Endothelial cell (in vitro differentiated cells): ENCODE results near the gene MROH8. TPM values are rescaled to one million over a fixed set of nuclear protein-coding genes. Genes with fewer than 3 reads are reported as not detected.

Source experiments
- DNase-seq: peaks from one replicate; pipeline ENCODE4 v3.0.0; 2021; ENCODE audit warnings: low spot score
- H3K27ac Mint-ChIP-seq: one replicate; pipeline ENCODE4 v1.8.0; 2021; ENCODE audit warnings: mixed read lengths, inconsistent platforms; ENCODE audit not compliant: unreplicated experiment
- H3K27me3 Mint-ChIP-seq: one replicate; pipeline ENCODE4 v1.8.0; 2021; ENCODE audit warnings: mild to moderate bottlenecking, moderate library complexity, mixed read lengths, inconsistent platforms; ENCODE audit not compliant: unreplicated experiment
- H3K36me3 Mint-ChIP-seq: one replicate; pipeline ENCODE4 v1.8.0; 2021; ENCODE audit warnings: mild to moderate bottlenecking, low read depth, mixed read lengths, inconsistent platforms; ENCODE audit not compliant: unreplicated experiment
- H3K4me1 Mint-ChIP-seq: one replicate; pipeline ENCODE4 v1.8.0; 2021; ENCODE audit warnings: mild to moderate bottlenecking, mixed read lengths, inconsistent platforms; ENCODE audit not compliant: unreplicated experiment
- H3K4me3 Mint-ChIP-seq: one replicate; pipeline ENCODE4 v1.8.0; 2021; ENCODE audit warnings: mild to moderate bottlenecking, mixed read lengths, inconsistent platforms; ENCODE audit not compliant: unreplicated experiment
- H3K9me3 Mint-ChIP-seq: one replicate; pipeline ENCODE4 v1.8.0; 2021; ENCODE audit warnings: mixed read lengths, inconsistent platforms; ENCODE audit not compliant: unreplicated experiment
- total RNA-seq: library from RNA; stranded (reverse); fragmentation: NEBNext Ultra II Directional; extraction: Animal tissue kit (Norgen Biotek cat#: 25700); gene quantifications from one replicate; pipeline ENCODE4 v1.2.1, GENCODE V29; 2021; ENCODE audit not compliant: unreplicated experiment
- TF ChIP-seq, protein P1 (sequence below): fragments of 200-600 bp; sonication (generic); IDR thresholded peaks from one replicate; pipeline ENCODE4 v1.5.0; 2021; ENCODE audit warnings: antibody characterized with exemption; ENCODE audit not compliant: unreplicated experiment

MROH8 gene
- total RNA-seq, 1 donor from 2014 or later, result 4.3 TPM

DNA sequence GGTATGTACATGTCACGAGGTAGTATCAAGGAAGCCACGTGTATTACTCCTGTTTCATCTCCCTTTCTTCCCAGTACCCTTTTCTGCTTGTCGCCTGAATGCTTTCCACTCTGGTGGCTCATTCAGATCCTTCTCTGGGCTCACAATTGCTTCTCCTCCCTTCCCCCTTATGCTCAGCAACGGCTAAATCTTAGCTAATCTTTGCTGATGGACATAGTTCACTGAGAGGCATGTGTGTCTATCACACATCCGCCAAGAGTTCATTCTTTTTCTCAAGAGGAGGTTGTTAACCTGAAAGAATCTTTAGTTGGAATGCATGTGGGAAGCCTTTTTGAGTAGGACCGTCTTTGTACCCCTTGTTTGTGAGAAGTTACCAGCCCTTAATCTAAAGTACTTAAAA is 25.8 kb upstream of the MROH8 start:
- peaks cover 6% of the 10 kb centered on the region for H3K4me1 Mint-ChIP-seq
- H3K27me3 Mint-ChIP-seq, result no peaks in the 10 kb centered on the region
- H3K4me3 Mint-ChIP-seq, result no peak overlapping the region
- no peaks in the 10 kb centered on the region for H3K9me3 Mint-ChIP-seq
- H3K36me3 Mint-ChIP-seq, result peaks cover 52% of the 10 kb centered on the region
- no peak overlapping the region for H3K27ac Mint-ChIP-seq
- TF ChIP-seq, protein P1, sequence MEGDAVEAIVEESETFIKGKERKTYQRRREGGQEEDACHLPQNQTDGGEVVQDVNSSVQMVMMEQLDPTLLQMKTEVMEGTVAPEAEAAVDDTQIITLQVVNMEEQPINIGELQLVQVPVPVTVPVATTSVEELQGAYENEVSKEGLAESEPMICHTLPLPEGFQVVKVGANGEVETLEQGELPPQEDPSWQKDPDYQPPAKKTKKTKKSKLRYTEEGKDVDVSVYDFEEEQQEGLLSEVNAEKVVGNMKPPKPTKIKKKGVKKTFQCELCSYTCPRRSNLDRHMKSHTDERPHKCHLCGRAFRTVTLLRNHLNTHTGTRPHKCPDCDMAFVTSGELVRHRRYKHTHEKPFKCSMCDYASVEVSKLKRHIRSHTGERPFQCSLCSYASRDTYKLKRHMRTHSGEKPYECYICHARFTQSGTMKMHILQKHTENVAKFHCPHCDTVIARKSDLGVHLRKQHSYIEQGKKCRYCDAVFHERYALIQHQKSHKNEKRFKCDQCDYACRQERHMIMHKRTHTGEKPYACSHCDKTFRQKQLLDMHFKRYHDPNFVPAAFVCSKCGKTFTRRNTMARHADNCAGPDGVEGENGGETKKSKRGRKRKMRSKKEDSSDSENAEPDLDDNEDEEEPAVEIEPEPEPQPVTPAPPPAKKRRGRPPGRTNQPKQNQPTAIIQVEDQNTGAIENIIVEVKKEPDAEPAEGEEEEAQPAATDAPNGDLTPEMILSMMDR, result no peak
- DNase-seq, result no peak

DNA sequence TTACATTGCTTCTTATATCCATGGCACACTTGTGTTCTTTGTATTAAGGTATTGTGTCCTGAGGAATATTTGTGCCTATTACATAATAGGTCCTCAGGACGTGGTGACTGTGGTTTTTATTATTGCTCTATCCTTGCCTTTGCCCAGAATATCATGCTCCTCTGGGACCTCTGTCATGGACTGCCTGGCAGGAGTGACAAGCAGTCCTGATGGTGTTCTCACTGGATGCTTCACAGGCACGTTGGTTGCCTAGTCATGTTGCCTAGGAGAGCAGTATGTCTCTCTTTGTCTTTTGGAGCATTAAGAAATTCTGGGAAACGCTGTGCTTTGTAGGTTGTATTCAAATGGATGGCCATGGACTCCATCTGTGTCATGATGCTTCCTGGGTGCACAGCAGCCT is 24.7 kb upstream of the MROH8 start:
- TF ChIP-seq, protein P1, result no peak
- Mint-ChIP-seq H3K36me3 (peaks cover 52% of the 10 kb centered on the region), H3K9me3 (no peaks in the 10 kb centered on the region), H3K4me3 (peak overlapping the region; percentile 64), H3K27ac (no peak overlapping the region), H3K27me3 (no peaks in the 10 kb centered on the region), H3K4me1 (peaks cover 6% of the 10 kb centered on the region)
- DNase-seq, result no peak

DNA sequence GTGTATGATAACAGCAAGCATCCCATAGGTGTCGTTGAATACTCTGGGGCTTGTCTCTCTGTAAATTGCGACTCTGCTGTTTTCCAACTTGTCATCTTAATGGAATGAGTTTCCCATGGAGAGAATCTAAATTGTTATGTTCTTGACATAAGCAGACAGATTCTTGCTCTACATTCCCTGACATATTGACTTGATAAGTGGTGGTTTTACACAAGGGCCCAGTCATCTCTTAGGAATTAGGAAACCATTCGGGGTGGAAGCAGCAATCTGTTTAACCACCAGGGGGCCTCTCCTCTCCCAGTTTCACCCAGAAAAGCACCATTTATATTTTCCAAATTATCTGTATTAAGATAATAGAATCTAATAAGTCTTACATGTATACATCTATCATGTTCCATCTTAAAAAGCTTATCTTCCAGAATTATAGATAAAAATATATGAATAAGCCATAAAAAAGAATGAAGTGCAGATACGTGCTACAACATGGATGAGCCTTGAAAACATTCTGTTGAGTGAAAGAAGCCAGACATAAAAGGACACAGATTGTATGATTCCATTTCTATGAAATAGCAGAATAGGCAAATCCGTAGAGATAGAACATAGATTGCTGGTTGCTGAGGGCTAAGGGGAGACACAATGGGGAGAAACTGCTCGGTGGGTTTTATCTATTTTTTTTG is 23.1 kb upstream of the MROH8 start:
- peaks cover 49% of the 10 kb centered on the region for H3K36me3 Mint-ChIP-seq
- H3K4me3 Mint-ChIP-seq, result no peak overlapping the region
- H3K9me3 Mint-ChIP-seq, result no peaks in the 10 kb centered on the region
- peak; percentile 44 for DNase-seq
- TF ChIP-seq, protein P1, result peak; percentile 82
- peaks cover 6% of the 10 kb centered on the region for H3K4me1 Mint-ChIP-seq
- H3K27me3 Mint-ChIP-seq, result no peaks in the 10 kb centered on the region
- no peak overlapping the region for H3K27ac Mint-ChIP-seq

DNA sequence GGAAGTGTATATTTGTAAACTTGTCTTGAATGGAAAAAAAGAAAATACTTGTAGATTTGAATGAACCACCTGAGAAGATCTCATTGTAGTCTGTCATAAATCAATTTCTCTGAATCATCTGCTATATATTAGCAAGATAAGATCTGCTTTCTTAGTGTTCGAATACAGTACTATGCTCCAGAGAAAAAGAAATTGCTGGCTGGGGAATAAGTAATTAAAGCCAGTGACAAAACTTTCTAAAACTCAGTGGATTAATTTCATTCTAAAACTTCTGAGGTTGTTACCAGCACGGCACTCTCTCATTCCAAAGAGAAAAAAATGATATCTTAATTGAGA is 22.4 kb upstream of the MROH8 start:
- Mint-ChIP-seq H3K4me3 (no peak overlapping the region), H3K4me1 (peaks cover 6% of the 10 kb centered on the region), H3K27me3 (peaks cover under 1% of the 10 kb centered on the region), H3K27ac (no peak overlapping the region), H3K36me3 (peaks cover 49% of the 10 kb centered on the region), H3K9me3 (no peaks in the 10 kb centered on the region)
- no peak for DNase-seq
- TF ChIP-seq, protein P1, result no peak

DNA sequence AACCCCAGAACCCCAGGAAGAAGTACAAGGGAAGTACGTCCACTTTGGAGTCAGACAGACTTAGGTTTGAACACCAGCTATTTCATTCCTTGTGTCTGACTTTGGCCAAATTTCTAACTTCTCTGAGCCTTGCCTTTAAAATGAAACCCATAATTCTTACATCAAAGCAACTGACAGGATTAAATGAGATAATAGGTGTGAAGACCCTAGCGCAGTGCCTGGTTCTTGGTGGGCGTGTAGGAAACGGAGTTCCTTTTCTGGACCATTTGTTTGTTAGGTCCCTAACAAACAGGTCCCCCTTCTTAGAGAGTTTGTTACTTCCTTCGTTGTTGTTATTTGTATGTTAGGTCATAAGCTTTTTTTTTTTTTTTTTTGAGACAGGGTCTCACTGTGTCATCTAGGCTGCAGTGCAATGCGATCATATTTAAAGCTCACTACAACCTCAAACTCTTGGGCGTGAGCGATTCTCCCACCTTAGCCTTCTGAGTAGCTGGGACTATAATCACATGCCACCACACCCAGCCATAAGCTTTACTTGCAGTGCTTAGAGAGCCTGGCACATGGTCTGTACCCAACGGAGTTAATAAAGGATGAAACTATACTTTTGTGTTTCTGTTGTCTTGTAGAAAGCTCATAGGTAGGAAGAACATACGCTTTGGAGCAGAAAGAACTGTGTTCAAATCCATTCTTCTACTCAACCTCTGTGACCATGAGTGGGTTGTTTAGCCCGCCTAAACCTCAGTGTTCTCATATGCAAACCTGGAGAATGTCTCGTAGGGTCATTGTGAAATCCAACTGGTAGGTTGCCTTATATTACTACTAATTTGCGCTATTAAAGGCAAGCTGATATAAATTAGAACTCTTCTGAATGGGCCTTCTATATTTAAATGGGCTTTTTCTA is 21.8 kb upstream of the MROH8 start:
- peaks cover 50% of the 10 kb centered on the region for H3K36me3 Mint-ChIP-seq
- no peak overlapping the region for H3K4me3 Mint-ChIP-seq
- peaks cover 10% of the 10 kb centered on the region for H3K4me1 Mint-ChIP-seq
- peaks cover 1% of the 10 kb centered on the region for H3K27me3 Mint-ChIP-seq
- no peaks in the 10 kb centered on the region for H3K9me3 Mint-ChIP-seq
- no peak for DNase-seq
- TF ChIP-seq, protein P1, result no peak
- peak overlapping the region; percentile 70 for H3K27ac Mint-ChIP-seq
